Motor neuron (in vitro differentiated cells): ENCODE data around the gene TMIGD3. TPM values are rescaled to one million over a fixed set of nuclear protein-coding genes. Genes with fewer than 3 reads are reported as not detected.
A peak's percentile ranks its signal among the peaks of the same experiment; 100 is the strongest.

Source experiments
- ATAC-seq, 8 experiments: fragments of 200-7000 bp; cut with Tn5 transposase; replicated peaks in 6 of 8; 2 replicates each; pipeline ENCODE4 v1.8.0; 2021; ENCODE audit warnings: mild to moderate bottlenecking in 8 of 8, moderate library complexity in 8 of 8
- H3K27ac ChIP-seq, 2 donors: fragments of 250-450 bp; sonication (Bioruptor Pico); 2 replicates each; pipeline ENCODE4 v1.9.0; 2021; ENCODE audit warnings: antibody characterized with exemption in 2 of 2, mild to moderate bottlenecking in 2 of 2, moderate library complexity in 1 of 2
- H3K4me1 ChIP-seq, 2 donors: fragments of 250-450 bp; sonication (Bioruptor Pico); replicated peaks in 1 of 2; 2 replicates each; pipeline ENCODE4 v1.6.1; 2021; ENCODE audit warnings: antibody characterized with exemption in 2 of 2, mild to moderate bottlenecking in 2 of 2, moderate library complexity in 1 of 2
- H3K4me3 ChIP-seq, 5 donors: fragments of 250-450 bp; sonication (Bioruptor Pico); 2 replicates each; pipeline ENCODE4 v1.9.0; 2021; ENCODE audit warnings: antibody characterized with exemption in 5 of 5, mild to moderate bottlenecking in 5 of 5, moderate library complexity in 4 of 5
- WGBS, 10 experiments: fragments of 450-650 bp; shearing (Covaris generic); methylation state at CpG; one replicate each; pipeline ENCODE4 v1.0.0; 2022; 5-methylcytosine and 5-hydroxymethylcytosine counted together
- in situ Hi-C, 9 experiments: fragments of 400-800 bp; cut with MboI; loops; one replicate each; pipeline ENCODE4 v1.15.0; 2021; ENCODE audit warnings: low sequenced_read_pairs in 9 of 9, low pct_unique_long_range_greater_than_20kb in 2 of 9; ENCODE audit not compliant: unreplicated experiment in 9 of 9
- total RNA-seq, 8 experiments: library from RNA; unstranded; fragments of 300-600 nt; gene quantifications; 2 replicates each; pipeline versions ENCODE4 v1.2.3 to v1.2.4, GENCODE V29; 2022

TMIGD3 gene
- total RNA-seq, 8 experiments from 2014 or later = 0.32 to 0.71 TPM; not detected in 6

DNA sequence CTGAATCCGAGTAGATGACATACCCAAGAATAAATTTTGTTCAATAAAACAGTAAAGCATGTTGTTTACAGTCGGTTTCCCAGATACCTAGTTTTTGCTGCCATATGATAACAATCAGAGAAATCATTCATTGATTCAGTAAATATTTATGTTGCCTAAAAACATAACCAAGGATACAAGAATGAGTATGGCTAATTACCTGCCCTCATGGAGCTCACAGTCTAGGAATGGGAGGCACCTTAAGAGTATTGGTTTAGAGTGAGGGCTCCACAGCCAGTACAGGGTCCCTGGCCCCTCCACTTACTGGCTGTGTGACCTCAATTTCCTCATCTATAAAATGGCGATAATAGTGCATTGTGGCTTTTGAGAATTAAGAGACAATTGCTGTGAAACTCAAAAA lies 53.2 kb downstream of the TMIGD3 start:
- in situ Hi-C loops = no loop called here
- peak overlapping the region; percentile 80 to 93 for H3K27ac ChIP-seq
- H3K4me3 ChIP-seq = peak overlapping the region; percentile 80 to 94 (median 89)
- 0 to 58% (median 39%) methylated on average over 1 to 3 of the region's 3 CpGs for WGBS, 10 experiments
- peaks cover 14 to 16% of the 10 kb centered on the region in 2 donors for H3K4me1 ChIP-seq
- no peak for ATAC-seq

DNA sequence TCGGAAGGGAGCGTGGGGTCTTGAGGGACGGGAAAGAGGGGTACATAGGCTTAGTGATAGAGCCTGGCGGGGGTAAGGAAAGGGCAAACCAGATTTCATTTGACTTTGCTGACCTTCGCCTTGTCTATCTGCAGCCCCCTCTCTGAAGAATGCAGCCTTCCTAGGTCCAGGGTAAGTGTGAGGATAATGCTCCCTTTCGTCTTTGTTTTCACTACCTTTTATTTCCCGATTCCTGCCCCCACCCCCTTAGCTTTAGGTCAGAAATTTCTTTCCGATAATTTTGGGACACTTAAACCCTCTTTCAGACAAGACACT lies 53.8 kb downstream of the TMIGD3 start:
- in situ Hi-C loops = no loop called here
- Histone ChIP-seq H3K27ac (peak overlapping the region; percentile 80 to 93), H3K4me1 (peaks cover 14 to 16% of the 10 kb centered on the region in 2 donors), H3K4me3 (peak overlapping the region; percentile 80 to 94 (median 89))
- no peak for ATAC-seq
- 0 to 3% (median 0%) methylated on average over 1 to 7 of the region's 8 CpGs; no CpG with 5 or more reads in 2 of the 10 experiments for WGBS, 10 experiments

GRCh38 chr1:111448918-111449702 lies 54.3 kb downstream of the TMIGD3 start, which contains the start of the genes ATP5PB and WDR77:
TSS of gene ATP5PB (plus strand) at chr1:111449464. CDS start at chr1:111449542, 78 bp downstream.
TSS of gene WDR77 (minus strand) at chr1:111449256. CDS start at chr1:111449169, 87 bp downstream.
- in situ Hi-C loops = no loop called here
- peak; percentile 89 to 98 (median 94) for ATAC-seq
- peaks cover 14 to 16% of the 10 kb centered on the region in 2 donors for H3K4me1 ChIP-seq
- H3K4me3 ChIP-seq = peak within 1 kb of the TSS; percentile 80 to 94 (median 89)
- H3K27ac ChIP-seq = peak within 1 kb of the TSS; percentile 80 to 93
- WGBS, 10 experiments = 0 to 5% (median 0%) methylated on average over 4 to 32 of the region's 54 CpGs; no CpG with 5 or more reads in 5 of the 10 experiments

DNA sequence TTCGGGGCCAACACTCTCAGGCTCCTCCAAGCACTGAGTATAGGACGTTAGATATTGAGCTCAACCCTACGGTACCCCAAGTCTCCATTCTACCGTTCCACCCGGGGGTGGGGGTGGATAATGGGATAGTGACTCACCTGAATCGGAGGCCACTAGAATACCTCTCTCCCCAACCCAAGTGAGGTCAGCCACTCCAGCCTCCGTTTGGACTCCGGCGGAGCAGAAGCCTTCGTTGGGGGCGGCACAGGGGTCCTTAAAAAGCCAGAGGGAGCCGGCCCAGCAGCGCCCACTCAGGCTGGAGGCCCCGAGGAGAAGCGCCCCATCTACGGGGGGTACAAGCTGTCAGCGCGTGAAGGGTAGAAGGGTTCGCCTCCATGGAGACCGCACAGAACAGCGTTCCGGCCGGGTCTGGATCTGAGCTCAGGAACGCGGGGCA lies 54.9 kb downstream of the TMIGD3 start:
- peak overlapping the region; percentile 80 to 94 (median 89) for H3K4me3 ChIP-seq
- peak in 2 of 8 experiments; percentile 6 to 8 for ATAC-seq
- in situ Hi-C loops = no loop called here
- H3K4me1 ChIP-seq = peaks cover 14 to 16% of the 10 kb centered on the region in 2 donors
- WGBS, 10 experiments = 0 to 17% (median 3%) methylated on average over 1 to 7 of the region's 25 CpGs; no CpG with 5 or more reads in 1 of the 10 experiments
- H3K27ac ChIP-seq = peak overlapping the region in 1 of 2 donors; percentile 79

DNA sequence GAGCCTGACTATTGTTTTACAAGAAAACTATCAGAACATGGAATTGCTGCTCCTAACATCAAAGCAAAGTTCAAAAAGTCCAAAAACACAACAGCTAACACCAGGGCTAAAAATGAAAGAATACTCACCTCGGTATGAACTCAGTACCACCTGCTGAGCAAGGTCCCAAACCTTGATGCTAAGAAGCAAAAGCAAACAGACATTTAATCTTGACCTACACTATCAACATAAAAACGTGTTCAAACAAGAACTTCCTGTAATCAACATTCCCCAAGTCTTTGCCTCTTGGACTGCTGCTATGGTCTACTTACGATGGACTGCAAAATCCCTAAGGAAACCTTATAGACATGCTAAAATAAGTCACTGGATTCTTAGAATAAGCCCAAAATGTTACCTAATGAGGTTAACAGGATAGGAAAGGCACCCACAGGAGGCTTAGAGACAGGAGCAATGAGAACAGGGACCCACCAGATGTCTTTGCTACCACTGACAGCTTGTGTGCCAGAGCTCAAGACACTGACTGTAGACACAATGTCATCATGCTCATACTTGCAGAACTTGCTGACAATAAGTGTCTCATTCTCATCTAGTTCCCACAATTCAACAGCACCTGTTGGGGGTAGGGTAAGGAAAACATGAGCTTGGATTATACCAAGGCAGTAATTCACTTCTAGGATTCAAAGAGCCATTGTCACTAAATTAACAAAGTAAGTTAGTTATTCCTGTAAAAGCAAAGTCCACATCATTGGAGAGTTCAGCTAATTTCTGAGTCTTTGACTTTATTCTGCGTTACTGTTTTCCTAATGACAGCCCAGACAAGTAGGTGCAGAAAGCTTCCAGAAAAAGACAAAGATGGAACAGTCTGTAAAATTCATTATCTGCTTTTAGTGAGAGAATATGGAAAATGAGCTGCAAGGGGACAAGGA lies 56.2 kb downstream of the TMIGD3 start:
- Histone ChIP-seq H3K27ac (no peak overlapping the region), H3K4me3 (peak overlapping the region in 3 of 5 donors; percentile 89 to 94 (median 89)), H3K4me1 (peaks cover 14 to 16% of the 10 kb centered on the region in 2 donors)
- no peak for ATAC-seq
- in situ Hi-C loops = no loop called here
- 57 to 97% (median 74%) methylated on average over 1 to 4 of the region's 4 CpGs for WGBS, 10 experiments

DNA sequence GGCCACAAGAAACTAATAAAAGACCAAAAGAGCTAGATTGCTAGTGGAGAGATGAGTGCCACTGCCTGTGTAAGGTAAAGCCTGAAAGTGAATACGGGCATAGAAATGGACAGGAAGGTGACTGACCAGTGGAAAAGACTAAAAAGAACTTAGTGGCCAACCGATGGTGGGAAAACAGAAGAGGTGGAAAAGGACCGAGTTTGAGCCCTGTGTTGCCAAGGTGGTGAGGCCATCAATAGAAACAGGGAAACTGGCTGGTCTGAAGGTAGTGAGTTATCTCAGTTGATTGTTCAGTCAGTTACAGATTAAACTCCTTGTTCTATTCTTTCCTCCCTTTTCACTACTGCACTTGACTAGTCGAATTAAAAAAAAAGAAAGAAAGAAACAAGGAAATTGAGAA lies 56.9 kb downstream of the TMIGD3 start:
- 73 to 100% (median 87%) methylated on average over 1 to 4 of the region's 4 CpGs for WGBS, 10 experiments
- Histone ChIP-seq H3K4me1 (peaks cover 14 to 16% of the 10 kb centered on the region in 2 donors), H3K4me3 (no peak overlapping the region), H3K27ac (no peak overlapping the region)
- no peak for ATAC-seq
- in situ Hi-C loops = no loop called here

GRCh38 chr1:111444031-111444430 lies 59.4 kb downstream of the TMIGD3 start:
- Histone ChIP-seq H3K4me1 (peaks cover 7 to 9% of the 10 kb centered on the region in 2 donors), H3K27ac (no peak overlapping the region), H3K4me3 (no peak overlapping the region)
- in situ Hi-C loops = no loop called here
- no peak for ATAC-seq
- WGBS, 10 experiments = 64 to 96% (median 83%) methylated on average over 2 to 3 of the region's 3 CpGs

DNA sequence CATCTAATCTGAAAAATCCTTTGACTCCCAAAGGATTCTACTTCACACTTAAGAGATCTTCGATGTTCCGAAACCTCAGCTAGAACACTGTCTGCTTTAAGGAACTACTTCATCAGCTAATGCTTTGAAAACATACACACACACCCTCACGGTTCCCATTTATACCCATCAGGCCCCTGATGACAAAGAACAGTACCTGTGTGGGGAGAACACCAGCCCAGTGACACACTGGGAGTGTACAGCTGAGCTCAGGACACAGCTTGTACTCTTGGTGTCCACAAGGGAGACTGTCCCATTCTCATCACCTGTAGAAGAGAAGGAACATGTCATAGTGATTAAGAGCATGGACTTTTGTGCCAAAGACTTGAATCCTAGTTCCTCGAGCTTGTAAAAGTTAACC lies 61.0 kb downstream of the TMIGD3 start:
- no peak for ATAC-seq
- Histone ChIP-seq H3K4me3 (no peak overlapping the region), H3K27ac (no peak overlapping the region), H3K4me1 (peaks cover under 1 to 3% of the 10 kb centered on the region in 2 donors)
- in situ Hi-C loops = no loop called here
- 57 to 100% (median 91%) methylated on average over 1 to 4 of the region's 4 CpGs; no CpG with 5 or more reads in 3 of the 10 experiments for WGBS, 10 experiments

- Histone ChIP-seq H3K4me3 (no peak overlapping the region), H3K4me1 (no peaks in the 10 kb centered on the region), H3K27ac (no peak overlapping the region)
- in situ Hi-C loops = no loop called here
- WGBS, 10 experiments = 63 to 92% (median 76%) methylated on average over 2 to 9 of the region's 9 CpGs; no CpG with 5 or more reads in 1 of the 10 experiments
- ATAC-seq = peak in 1 of 8 experiments; percentile 50
Observed at GRCh38 chr1:111441573-111442192, 61.8 kb downstream of the TMIGD3 start.

DNA sequence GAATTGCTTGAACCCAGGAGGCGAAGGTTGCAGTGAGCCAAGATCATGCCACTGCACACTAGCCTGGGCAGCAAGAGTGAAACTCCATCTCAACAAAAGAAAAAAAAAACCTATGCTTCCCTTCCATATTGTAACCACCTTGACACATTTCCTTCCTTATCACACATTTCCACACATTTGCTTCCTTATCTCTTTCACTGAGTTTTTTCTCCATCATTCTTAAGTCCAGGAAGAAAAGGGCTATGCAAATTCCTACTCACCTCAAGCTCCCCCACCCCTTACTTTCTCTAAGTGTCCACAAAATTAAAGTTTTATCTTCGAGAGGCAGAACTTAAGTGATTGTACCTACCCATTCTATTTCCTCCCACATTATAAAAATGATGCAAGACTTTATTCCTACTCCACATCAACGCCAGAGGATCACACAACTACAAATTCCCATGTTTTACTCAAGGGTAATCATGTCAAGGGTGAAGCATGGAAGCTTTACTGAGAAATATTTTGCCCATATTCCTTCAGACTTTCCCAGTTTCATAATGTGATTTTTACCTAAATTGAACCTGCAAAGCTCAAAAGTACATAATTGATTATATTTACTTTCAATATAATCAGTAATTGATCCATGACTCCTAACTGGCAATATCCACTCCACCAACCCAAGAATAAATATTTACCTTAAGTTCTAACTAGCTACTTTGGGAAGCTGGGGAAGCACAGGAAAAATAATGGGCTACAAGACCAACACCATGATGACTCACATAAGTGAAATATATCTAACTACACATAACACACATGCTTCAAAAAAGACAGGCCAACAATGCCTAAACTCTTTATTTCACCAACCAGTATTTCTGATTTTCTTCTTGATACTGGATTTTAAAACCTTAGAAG lies 63.7 kb downstream of the TMIGD3 start:
- Histone ChIP-seq H3K4me3 (no peak overlapping the region), H3K4me1 (no peaks in the 10 kb centered on the region), H3K27ac (no peak overlapping the region)
- ATAC-seq = no peak
- in situ Hi-C loops = no loop called here
- 88 to 100% (median 100%) methylated on average over 1 to 3 of the region's 3 CpGs; no CpG with 5 or more reads in 2 of the 10 experiments for WGBS, 10 experiments

DNA sequence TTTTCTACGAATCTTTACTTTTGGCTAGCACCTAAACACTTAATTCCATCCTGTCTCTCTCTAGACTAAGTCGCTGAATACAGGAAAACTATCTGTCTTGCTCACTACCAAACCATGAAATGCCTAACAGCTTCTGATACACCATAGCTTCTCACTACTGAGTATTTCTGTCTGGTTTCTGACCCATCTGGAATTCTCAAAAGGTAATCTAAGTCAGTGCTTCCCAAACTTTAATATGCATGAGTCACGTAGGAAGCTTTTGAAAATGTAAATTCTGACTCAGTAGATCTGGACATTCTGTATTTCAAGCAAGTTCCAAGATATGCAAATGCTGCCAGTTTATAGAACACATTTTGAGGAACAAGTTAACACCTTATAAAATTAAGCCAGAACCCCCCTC lies 66.7 kb downstream of the TMIGD3 start:
- in situ Hi-C loops = no loop called here
- H3K4me3 ChIP-seq = no peak overlapping the region
- no peaks in the 10 kb centered on the region for H3K4me1 ChIP-seq
- ATAC-seq = peak in 2 of 8 experiments; percentile 40 to 72
- WGBS, 10 experiments = 30 to 100% (median 69%) methylated on average over 1 to 3 of the region's 3 CpGs
- no peak overlapping the region for H3K27ac ChIP-seq
